ENCODE data around the gene TNRC6A. TPM values are rescaled to one million over a fixed set of nuclear protein-coding genes. Genes with fewer than 3 reads are reported as not detected.

The TNRC6A gene
- total RNA-seq, 6 experiments from 2014 or later = 40.7 to 49.3 (median 41.7) TPM

- peaks cover 6% of the 10 kb centered on the region for H3K27me3 Mint-ChIP-seq (ENCODE audit: insufficient read depth)
- peaks cover 34% of the 10 kb centered on the region for H3K4me1 Mint-ChIP-seq (ENCODE audit: low read depth)
- DNase-seq = no peak
- peak overlapping the region; percentile 97 for H3K27ac Mint-ChIP-seq
- TF ChIP-seq CTCF (IDR thresholded peaks at IDR 0.05) = no peak
- no peaks in the 10 kb centered on the region for H3K9me3 Mint-ChIP-seq
- peak overlapping the region; percentile 73; the same call in 1 of the 2 replicates for H3K4me3 Mint-ChIP-seq
- H3K36me3 Mint-ChIP-seq (ENCODE audit: low read depth) = no peaks in the 10 kb centered on the region
Observed at GRCh38 chr16:24686678-24687077, 42.8 kb upstream of the TNRC6A start.

- Mint-ChIP-seq H3K27me3 (ENCODE audit: insufficient read depth) (peaks cover 6% of the 10 kb centered on the region), H3K36me3 (ENCODE audit: low read depth) (no peaks in the 10 kb centered on the region), H3K27ac (no peak overlapping the region), H3K4me1 (ENCODE audit: low read depth) (peaks cover 29% of the 10 kb centered on the region), H3K4me3 (no peak overlapping the region), H3K9me3 (no peaks in the 10 kb centered on the region)
- no peak for DNase-seq
- no peak for TF ChIP-seq CTCF (IDR thresholded peaks at IDR 0.05)
Observed at GRCh38 chr16:24688359-24688758, 41.1 kb upstream of the TNRC6A start.

- DNase-seq = peak; percentile 39
- no peak overlapping the region for H3K27ac Mint-ChIP-seq
- peak; percentile 79 for TF ChIP-seq CTCF (IDR thresholded peaks at IDR 0.05)
- H3K27me3 Mint-ChIP-seq (ENCODE audit: insufficient read depth) = peaks cover 6% of the 10 kb centered on the region
- H3K4me1 Mint-ChIP-seq (ENCODE audit: low read depth) = peaks cover 29% of the 10 kb centered on the region
- no peaks in the 10 kb centered on the region for H3K9me3 Mint-ChIP-seq
- H3K4me3 Mint-ChIP-seq = no peak overlapping the region
- H3K36me3 Mint-ChIP-seq (ENCODE audit: low read depth) = no peaks in the 10 kb centered on the region
Observed at GRCh38 chr16:24689128-24689527, 40.3 kb upstream of the TNRC6A start.

GRCh38 chr16:24692854-24693253 lies 36.6 kb upstream of the TNRC6A start:
- DNase-seq = no peak
- TF ChIP-seq CTCF (IDR thresholded peaks at IDR 0.05) = no peak
- H3K4me3 Mint-ChIP-seq = no peak overlapping the region
- no peaks in the 10 kb centered on the region for H3K9me3 Mint-ChIP-seq
- H3K36me3 Mint-ChIP-seq (ENCODE audit: low read depth) = no peaks in the 10 kb centered on the region
- H3K4me1 Mint-ChIP-seq (ENCODE audit: low read depth) = 0 out of 2 replicates have a peak, but pooled peaks cover 7% of the 10 kb centered on the region
- no peaks in the 10 kb centered on the region; the same call in 1 of the 2 replicates for H3K27me3 Mint-ChIP-seq (ENCODE audit: insufficient read depth)
- no peak overlapping the region for H3K27ac Mint-ChIP-seq

DNA sequence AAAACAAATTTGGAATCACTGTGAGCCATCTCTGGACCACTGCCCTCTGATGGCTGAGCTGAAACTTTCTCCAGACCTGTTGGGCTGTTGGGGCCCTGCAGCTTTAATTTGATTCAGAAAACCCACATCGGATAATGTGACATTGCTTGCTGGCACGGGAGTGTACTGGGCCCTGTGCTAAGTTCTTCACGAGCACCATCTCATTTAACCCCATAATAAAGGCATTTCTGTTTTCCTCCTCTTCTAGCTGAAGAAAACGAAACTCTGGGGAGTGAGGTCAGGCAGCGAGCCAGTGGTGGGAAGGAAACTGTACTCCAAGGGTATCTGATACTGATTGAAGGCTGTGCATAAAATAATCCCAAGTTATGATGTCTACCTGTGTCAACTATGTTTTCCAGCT lies 34.5 kb upstream of the TNRC6A start:
- no peaks in the 10 kb centered on the region for H3K9me3 Mint-ChIP-seq
- H3K27me3 Mint-ChIP-seq (ENCODE audit: insufficient read depth) = no peaks in the 10 kb centered on the region; the same call in 1 of the 2 replicates
- no peak overlapping the region for H3K27ac Mint-ChIP-seq
- TF ChIP-seq CTCF (IDR thresholded peaks at IDR 0.05) = peak; percentile 17; the same call in 1 of the 2 replicates
- peaks cover 5% of the 10 kb centered on the region; the same call in 1 of the 2 replicates for H3K36me3 Mint-ChIP-seq (ENCODE audit: low read depth)
- no peak overlapping the region for H3K4me3 Mint-ChIP-seq
- H3K4me1 Mint-ChIP-seq (ENCODE audit: low read depth) = no peaks in the 10 kb centered on the region
- no peak for DNase-seq

GRCh38 chr16:24696699-24697098 lies 32.8 kb upstream of the TNRC6A start:
- TF ChIP-seq CTCF (IDR thresholded peaks at IDR 0.05) = no peak
- Mint-ChIP-seq H3K27me3 (ENCODE audit: insufficient read depth) (peaks cover 3% of the 10 kb centered on the region), H3K4me1 (ENCODE audit: low read depth) (peaks cover 14% of the 10 kb centered on the region), H3K27ac (no peak overlapping the region), H3K4me3 (no peak overlapping the region), H3K9me3 (no peaks in the 10 kb centered on the region), H3K36me3 (ENCODE audit: low read depth) (peaks cover 5% of the 10 kb centered on the region; the same call in 1 of the 2 replicates)
- no peak for DNase-seq

Data from HFFc6 (cell line).